Fibroblast of pulmonary artery (primary cell): Measurements from ENCODE around the gene KCNMA1.

ENCODE experiments used
- DNase-seq: peaks from one replicate; pipeline ENCODE4 v3.0.0-alpha.2; 2010; ENCODE audit warnings: low read depth
- H3K4me3 ChIP-seq: replicated peaks from 2 replicates; pipeline ENCODE4 v1.5.1; 2011; ENCODE audit warnings: low read depth, mild to moderate bottlenecking, control low read depth, low read length, moderate library complexity
- TF ChIP-seq, protein P1 (sequence below): IDR thresholded peaks from 2 replicates; pipeline ENCODE4 v1.5.1; 2011; ENCODE audit warnings: mild to moderate bottlenecking, control low read depth, low read length, inconsistent platforms; ENCODE audit errors: missing control alignments

The KCNMA1 gene

DNA sequence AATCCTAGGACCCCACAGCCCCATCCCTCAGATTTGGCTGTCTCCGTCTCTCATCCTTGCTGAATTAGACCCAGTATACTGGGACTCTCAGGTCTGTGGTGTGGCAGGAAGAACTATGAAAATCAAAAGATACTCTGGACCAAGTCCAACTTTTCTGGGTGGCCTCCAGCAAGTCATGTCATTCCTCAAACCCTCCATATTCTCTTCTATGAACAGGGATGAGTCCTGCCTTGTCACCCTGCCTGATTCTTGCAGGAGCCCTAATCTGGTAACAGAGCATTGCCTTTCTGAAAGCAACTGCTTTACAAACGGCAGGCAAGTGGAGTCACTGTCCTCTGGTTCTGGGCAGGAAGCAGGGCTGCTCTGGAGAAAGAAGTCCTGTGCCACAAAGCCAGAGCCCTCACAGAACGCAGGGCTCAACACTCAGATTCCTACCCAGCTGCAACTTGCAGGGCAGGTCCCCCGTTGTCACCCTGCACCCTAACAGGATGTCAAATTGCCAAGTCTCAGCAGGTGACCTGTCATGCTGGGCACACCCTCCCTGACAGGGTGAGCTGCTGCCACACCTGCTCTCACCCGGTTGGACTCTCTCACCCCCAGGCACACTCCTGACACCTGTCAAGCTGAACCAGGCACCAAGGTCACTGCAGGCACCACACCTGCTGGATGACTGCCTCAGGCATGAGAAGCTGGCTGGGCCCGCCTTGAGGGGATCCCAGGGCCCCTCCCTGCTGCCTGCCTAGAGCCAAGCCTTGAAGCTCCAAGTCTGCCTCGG lies 227.7 kb downstream of the KCNMA1 start:
- DNase-seq: no peak
- H3K4me3 ChIP-seq: no peak overlapping the region
- TF ChIP-seq, protein P1, sequence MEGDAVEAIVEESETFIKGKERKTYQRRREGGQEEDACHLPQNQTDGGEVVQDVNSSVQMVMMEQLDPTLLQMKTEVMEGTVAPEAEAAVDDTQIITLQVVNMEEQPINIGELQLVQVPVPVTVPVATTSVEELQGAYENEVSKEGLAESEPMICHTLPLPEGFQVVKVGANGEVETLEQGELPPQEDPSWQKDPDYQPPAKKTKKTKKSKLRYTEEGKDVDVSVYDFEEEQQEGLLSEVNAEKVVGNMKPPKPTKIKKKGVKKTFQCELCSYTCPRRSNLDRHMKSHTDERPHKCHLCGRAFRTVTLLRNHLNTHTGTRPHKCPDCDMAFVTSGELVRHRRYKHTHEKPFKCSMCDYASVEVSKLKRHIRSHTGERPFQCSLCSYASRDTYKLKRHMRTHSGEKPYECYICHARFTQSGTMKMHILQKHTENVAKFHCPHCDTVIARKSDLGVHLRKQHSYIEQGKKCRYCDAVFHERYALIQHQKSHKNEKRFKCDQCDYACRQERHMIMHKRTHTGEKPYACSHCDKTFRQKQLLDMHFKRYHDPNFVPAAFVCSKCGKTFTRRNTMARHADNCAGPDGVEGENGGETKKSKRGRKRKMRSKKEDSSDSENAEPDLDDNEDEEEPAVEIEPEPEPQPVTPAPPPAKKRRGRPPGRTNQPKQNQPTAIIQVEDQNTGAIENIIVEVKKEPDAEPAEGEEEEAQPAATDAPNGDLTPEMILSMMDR: no peak

DNA sequence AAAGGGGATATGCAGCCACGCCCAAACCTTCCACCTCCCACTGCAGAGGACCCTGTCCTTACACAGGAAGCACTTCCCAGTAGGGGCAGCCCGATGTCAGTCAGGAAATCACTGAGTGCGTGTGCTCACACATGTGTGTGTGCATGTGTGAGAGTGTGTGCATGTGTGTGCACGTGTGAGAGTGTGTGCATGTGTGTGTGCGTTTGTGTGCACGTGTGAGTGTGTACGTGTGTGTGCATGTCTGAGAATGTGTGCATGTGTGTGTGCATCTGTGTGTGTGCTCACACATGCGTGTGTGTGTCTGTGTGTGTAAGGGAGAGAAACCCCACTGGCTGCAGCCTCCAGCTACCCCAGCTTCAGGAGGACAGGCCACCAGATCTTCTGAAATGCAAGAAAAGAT lies 229.3 kb downstream of the KCNMA1 start:
- no peak for DNase-seq
- H3K4me3 ChIP-seq: no peak overlapping the region
- TF ChIP-seq, protein P1: no peak

DNA sequence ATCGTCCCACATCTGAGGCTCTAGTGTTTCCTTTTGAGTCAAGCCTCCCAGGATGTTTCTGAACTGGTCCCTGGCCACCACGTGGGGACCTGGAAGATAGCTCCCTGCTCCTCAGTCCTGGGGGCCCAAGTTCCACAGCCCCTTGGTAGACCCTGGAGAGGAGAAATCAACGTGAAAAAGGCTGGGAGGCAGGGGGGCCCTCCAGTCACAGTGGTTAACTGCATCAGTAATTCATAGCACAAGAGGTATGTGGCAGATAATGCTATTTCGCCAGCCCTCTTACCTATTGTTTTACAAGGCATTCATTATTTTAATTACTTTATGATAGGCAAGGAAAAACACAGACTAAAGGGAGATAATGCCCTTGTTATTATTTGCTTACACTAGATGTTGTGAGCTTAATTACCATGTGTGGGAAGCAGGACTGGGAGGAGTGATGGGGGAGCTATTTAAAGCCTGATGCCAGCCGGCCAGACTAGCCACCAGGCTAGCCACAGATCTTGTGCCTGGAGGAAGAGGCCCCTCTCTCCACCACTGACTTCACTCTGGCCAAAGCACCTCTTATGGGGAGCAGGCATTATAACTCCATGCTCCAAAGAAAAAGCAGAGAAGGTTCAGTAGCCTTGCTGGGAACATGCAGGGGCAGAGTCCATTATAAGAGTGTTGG lies 230.7 kb downstream of the KCNMA1 start:
- H3K4me3 ChIP-seq: no peak overlapping the region
- no peak for DNase-seq
- TF ChIP-seq, protein P1: no peak

DNA sequence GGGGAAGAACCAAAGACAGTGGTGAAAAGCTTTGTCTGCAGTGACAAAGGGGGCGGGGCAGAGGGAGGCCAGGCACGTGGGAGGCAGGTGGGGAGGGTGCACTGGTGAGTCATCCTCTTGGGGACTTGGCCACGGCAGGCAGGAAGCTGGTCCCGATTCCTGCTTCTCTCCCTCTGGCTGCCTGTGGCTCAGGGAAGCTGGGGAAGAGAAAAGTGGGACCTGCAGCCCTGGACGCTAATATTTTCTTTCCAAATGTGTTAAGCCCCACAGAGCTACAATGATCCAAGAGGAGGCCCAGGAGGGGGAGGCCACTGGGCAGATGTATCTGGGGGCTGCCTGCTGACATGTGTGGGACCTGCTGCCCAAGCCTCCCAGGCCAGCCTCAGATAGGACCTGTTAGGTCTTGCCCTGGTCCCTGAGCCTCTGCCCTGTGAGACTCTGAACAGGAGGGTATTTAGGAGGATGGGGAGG lies 231.8 kb downstream of the KCNMA1 start:
- TF ChIP-seq, protein P1: no peak
- DNase-seq: peak; percentile 60
- no peak overlapping the region for H3K4me3 ChIP-seq

DNA sequence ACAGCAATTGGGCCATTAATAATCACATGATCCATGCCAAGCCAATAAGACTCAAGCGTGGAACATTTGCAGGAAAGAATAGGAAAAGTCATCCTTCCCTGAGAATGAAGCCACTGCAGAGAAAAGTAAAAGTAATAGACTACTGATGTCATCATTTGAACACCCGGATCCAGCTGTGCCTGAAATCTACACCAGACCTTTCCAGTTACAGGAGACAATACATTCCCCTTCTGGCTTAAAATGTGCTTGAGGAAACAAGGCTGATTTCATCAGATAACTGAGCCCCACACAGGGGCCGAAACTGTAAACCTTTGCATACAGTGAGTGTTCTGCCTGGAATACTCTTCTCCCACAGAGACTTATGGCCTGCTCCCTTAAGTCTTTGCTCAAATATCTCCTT lies 232.8 kb downstream of the KCNMA1 start:
- DNase-seq: no peak
- H3K4me3 ChIP-seq: no peak overlapping the region
- TF ChIP-seq, protein P1: no peak

DNA sequence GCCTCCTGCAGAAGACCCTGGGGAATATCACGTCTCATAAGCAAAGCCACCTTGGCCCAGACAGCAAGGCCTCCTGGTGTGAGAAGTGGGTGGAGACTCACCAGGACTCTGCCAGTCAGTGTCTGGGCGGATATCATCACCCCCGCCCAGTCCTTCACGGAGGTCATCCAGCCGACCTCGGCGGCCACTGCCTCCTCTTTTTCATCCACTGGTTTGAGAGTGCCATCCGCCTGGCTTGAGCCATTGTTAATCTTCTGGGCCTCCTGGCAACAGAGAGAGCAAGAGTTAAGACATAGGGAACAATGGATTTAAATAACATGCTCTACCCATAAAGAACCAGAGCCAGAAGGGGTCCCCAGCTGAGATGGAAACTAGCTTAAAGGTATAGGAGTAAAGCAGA lies 233.8 kb downstream of the KCNMA1 start:
- TF ChIP-seq, protein P1: no peak
- DNase-seq: no peak
- no peak overlapping the region for H3K4me3 ChIP-seq
